Activated naive CD4-positive, alpha-beta T cell treated with anti-CD3 and anti-CD28 coated beads, Interleukin-2, amount 50 U/mL, for 16 hours (primary cell): ENCODE measurements around the gene CENPT.
"Not testable (repeated sequence)": the region's sequence is repeated elsewhere in the genome, so short reads cannot be mapped to it uniquely, and the experiment has no call there.

Experiments used
- DNase-seq: peaks from one replicate; pipeline ENCODE4 v3.0.0-alpha.2; 2020

The CENPT gene

DNA sequence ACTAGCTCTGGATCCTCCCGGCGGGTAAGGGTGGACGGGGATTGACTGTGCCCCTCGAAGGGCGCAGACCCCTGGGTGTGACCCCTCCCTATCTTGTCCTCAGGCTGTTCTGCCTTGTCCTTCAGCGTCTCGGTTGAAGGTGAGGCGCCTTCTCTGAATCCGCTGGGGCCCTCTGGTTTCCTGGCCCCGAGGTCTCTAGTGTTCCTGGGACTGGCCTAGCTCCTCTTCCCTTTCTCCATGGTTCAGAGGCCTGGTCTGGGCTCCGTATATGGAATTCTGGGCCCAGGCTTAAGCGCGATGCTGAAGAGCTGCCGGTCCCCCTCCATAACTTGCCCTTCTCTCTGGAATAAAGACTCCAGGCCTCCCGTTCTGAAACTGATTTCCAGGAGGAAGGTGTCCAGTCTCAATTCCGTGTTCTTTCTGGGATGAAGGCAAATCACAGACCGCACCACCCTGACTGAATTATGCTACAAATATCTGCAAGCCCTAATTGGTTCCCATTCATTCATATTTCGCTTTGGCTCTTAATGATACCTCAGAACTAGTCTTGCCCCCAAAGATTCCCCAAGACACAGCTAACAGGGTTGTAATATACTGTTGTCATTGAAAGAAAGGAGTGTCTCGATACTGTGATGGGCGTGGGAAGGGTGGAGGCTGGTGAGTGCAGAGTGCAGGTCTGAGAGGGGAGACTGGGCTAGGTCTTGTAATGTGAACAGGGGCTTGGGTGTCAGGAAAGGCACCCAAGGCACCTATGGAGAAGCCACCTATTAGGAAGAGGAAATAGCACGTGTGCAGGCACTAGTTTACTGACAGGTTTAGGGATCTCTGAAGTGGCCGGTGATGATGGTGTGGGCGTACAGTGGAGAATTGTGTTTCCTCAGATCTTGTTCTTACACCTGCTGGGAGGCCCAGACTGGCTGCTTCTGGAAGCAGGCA, 26.2 kb upstream of the CENPT start:
- DNase-seq: no peak

- peak; percentile 87 for DNase-seq
Observed at GRCh38 chr16:67872631-67873434, 25.3 kb upstream of the CENPT start, which contains the start of gene EDC4. Gene EDC4, plus strand, starts transcription at chr16:67873052. Its CDS starts 210 bp downstream, at chr16:67873262.

DNA sequence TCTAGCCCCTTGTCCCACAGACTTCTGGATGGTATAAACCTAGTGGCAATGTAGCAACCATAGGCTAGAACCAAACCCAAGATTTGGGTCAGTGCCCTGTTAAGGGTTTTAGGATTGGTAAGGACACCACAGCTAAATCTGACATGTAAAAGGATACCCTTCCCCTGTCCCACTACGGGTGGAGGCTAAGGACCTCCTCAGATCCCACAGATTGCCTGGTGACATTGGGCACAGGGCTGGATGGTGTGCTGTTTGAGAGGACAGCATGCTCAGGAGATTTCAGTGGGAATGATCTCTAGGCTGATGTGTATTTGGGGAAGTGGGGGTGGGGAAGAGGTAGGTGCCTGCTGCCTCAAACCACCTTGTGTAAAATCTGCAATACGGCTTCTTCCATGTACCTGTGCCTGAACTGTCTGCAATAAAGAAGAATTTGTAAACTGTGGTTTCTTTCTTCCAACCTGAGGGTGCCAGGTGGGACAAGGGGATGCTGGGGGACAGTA, 24.7 kb upstream of the CENPT start:
- DNase-seq: no peak

DNA sequence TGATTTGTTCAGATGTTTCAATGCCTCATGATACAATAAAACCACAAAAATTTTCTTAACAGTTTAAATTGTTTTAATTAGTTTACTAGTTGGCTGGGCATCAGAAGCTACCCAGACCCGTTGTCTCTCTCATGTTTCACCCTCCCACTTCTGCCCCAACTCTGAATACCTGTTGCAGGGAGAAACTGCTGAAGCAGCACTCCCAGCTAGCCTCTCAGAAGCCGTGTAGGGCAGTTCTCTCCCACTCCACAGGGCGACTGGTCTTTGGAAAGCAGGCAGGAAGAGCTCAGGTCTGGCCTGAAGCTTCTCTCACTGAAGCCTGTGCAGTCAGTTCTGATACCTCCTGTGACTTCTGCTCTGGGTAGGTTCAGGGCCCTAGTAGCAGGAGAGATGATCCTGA, 23.8 kb upstream of the CENPT start:
- DNase-seq: no peak

GRCh38 chr16:67869653-67870052, 22.2 kb upstream of the CENPT start:
- no peak for DNase-seq

DNA sequence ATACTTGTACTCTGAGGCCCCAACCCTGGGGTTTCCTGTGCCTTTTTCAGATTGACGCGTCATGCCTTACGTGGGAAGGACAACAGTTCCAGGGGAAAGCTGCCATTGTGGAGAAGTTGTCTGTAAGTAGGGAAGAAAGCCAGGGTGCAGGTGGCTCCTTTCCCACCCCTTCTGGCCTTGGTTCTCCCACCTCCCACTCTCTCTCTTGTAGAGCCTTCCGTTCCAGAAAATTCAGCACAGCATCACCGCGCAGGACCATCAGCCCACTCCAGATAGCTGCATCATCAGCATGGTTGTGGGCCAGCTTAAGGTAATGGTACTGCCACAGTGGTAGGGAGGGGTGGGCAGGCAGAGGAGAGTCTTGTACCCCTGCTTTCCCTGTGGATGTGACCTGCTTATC, 20.8 kb upstream of the CENPT start:
- DNase-seq: no peak

GRCh38 chr16:67865318-67865717, 17.8 kb upstream of the CENPT start:
- no peak for DNase-seq

DNA sequence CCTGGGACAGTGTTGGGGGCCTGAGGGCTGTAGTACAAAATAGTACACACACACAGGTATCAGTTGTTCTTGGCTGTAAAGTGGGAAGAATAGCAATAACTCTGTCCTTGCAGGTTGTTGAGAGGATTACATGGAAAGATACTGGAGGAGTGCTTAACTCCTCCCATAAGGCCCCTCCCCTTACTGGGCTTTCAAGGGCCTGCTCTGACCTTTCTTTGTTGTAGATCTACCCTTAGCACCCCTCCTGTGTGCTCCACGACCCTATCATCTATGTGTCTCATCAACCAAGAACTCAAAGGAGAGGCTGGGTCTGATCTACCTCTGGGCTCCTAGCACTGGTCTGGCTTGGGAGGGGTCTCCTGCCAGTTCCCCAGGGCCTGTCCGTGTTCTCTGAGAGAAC, 17.1 kb upstream of the CENPT start:
- DNase-seq: no peak

DNA sequence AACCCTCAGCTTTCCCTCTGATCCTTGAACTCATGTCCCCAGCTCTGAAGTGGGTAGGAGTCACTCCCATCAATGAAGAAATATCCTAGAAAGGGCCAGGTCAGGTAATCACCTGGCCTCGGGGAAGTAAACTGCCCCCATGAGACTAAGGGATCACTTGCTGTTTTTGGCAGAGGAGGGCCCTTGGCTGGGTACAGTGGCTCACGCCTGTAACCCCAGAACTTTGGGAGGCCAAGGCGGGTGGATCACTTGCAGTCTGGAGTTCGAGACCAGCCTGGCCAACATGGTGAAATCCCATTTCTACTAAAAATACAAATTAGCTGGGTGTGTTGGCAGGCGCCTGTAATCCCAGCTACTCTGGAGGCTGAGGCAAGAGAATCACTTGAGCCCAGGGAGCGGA, 16.6 kb upstream of the CENPT start:
- DNase-seq: not testable (repeated sequence)

DNA sequence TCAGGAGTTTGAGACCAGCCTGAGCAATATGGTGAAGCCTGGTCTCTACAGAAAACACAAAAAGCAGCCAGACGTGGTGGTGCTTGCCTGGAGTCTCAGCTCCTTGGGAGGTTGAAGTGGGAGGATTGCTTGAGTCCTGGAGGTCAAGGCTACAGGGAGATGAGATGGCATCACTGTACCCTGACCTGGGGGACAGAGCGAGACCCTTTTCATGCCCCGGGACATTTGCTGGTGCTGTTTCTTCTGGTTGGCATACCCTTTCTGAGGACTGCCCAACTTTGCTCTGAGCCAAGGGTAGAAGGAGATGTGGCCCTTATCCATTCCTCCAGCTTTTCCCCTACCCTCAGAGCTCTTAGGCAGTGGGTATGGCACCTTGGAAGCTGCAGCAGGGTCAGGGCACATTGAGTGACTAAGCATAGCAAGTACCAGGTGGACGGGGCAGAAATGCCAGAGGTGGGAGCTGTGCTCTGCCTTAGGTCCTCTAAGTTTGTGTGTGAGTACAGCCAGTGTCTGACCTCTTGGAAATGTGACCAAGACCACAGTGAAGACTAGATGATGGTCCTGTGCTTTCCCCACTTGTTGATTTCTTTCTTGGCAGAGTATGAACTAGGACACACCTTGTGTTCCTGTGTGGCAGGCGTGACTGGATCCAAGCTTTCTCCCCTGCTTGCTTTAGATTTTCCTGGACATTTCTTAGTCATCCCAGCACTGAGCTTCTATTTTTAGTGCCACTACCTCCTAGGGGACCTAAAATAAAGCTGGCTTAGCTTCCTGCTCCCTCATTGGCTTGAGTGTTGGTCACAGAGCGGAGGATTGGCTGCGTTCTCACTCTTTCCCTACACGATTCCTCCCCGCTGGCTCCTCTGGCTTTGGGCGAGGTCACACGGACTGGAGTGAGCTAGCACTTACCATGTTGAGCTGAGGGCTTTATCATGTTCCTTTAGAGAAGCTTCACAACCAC, 15.4 kb upstream of the CENPT start:
- no peak for DNase-seq

DNA sequence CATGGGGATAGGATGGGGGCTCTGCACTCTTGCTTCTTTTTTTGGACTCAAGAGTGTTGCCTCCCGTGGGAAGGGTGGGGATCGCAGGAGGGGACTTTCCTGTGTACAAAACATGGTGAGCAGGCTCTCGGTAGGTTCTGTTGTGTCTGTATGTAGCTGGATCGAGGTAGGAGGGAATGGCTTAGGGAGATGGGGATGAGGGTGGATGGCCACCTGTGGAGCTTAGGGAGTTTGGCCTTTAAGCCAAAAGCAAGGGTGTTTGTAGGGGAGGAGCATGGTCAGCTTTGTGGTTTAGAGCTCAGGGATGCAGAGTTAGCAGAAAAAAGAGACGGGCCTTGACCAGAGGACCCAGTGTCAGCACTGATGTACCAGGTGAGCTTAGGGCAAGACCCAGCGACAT, 14.4 kb upstream of the CENPT start:
- no peak for DNase-seq

DNA sequence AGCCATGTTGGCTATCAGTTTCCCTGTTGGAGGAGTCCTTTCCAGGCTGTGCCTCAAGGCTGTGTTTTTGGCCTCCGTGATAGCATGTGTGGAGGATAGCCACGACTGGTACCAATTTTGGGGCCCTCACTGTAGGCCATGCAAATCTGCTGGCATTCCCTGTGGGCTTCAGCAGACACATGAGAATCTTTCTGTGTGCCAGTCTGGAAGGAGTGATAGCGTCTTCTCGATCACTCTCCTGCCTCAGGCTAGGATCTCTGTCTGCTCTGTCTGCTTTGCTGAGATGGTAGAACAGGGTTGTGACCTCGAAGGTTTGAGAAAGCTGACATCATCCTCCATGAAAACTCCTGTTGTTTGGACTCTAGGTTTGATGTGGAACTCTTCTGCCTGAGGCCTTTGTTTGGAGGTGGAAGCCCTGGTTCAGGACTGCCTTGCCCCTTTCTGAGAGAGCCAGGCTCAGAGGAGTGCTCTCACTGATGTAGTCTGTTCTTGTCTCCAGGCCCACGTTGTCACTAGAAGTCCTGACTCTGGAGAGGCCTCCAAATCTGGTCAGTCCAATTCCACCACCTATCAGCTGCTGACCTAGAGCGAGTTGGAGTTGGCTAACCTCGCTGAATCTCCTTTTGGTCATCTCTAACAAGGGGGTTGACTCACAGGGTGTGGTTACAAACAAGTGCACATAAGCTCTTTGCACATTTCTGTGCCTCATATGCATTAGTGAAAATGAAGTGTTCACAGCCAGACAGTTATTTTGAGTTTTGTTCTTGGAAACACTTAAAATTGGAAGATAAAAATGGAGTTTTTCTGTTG, 13.3 kb upstream of the CENPT start:
- no peak for DNase-seq

DNA sequence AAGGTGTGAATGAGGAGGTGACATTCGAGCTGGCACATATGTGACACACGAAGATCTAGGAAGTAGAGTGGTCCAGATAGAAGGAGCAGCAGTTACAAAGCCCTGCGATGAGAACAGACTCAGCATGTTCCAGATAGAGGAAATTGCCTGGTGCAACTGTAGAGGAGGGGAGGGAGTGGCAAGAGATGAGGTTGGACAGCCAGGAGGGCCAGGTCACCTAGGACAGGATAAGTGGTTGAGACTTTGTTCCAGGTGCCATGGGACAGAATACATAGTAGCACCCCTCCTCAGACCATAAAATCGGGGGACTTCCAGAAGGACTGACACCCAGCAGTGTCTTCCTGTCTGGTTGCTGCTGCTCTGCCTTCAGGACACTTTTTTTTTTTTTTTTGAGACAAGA, 11.0 kb upstream of the CENPT start:
- no peak for DNase-seq

DNA sequence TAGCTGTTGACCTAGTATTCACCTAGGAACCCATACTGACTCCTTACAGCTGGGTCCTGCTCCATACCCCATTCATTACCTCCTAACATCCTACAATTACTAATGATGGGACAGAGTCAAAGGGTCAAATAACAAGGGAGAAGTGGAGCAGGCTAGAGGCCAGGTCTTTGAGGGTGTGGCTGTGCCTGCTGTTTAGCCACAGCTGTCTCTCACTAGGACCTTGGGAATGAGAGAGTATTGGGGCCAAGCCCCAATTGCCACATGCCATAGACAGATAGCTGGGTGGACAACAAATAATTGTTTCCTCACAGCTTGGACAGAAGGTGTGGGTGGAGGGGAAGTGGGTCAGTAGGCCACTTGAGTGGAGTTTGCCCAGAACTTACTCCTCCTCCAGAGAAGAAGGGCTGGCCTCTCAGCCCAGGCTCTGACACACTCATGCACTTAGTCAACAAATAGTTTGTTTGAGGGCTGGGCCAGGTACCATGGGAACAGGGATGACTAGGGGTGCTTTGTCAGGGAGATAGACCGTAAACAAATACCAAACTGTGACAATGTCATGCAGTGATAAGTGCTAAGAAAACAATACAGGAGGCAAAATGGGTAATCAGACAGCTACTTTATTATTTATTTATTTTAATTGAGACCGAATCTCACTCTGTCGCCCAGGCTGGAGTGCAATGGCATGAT, 10.2 kb upstream of the CENPT start:
- DNase-seq: no peak

- no peak for DNase-seq
Observed at GRCh38 chr16:67856927-67857546, 9.5 kb upstream of the CENPT start.

DNA sequence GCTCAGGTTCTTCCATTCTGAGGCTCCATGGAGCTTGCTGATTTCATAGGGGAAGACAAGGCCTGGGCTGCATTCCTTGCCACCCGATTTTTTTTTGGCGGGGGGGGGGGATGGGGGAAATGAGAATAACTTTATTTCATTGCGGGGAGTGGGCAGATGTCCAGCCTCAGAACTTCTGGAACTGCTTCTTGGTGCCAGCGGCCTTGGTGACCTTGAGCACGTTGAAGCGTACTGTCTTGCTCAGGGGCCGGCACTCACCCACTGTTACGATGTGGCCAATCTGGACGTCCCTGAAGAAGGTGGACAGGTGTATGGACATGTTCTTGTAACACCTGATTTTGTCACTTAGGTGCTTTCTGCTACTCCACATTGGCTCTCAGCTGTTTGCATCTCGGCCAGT, 8.3 kb upstream of the CENPT start:
- no peak for DNase-seq

DNA sequence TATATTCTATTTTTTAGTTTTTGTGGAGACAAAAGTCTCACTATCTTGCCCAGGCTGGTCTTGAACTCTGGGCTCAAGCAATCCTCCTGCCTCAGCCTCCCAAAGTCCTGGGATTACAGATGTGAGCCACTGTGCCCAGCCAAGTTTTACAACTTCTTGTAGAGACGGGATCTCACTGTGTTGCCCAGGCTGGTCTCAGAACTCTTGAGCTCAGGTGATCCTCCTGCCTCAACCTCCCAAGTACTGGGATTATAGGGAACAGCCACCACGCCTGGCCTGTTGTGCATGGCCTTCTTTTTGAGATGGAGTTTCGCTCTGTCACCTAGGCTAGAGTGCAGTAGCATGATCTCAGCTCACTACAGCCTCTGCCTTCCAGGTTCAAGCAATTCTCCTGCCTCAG, 6.2 kb upstream of the CENPT start:
- DNase-seq: no peak

DNA sequence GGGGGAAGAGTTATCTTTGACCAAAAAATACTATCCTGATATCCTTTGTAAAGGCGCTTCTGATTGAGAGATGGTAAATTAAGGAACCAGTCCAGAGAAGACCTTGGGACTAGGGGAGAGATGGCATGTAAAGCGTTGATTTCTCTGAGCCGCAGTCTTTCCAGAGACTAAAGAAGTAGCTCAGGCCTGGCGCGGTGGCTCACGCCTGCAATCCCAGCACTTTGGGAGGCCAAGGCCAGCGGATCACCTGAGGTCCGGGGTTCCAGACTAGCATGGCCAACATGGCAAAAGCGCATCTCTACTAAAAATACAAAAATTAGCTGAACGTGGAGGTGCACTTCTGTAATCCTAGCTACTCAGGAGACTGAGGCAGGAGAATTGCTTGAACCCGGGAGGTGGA, 625 bp upstream of the CENPT start:
- DNase-seq: no peak

DNA sequence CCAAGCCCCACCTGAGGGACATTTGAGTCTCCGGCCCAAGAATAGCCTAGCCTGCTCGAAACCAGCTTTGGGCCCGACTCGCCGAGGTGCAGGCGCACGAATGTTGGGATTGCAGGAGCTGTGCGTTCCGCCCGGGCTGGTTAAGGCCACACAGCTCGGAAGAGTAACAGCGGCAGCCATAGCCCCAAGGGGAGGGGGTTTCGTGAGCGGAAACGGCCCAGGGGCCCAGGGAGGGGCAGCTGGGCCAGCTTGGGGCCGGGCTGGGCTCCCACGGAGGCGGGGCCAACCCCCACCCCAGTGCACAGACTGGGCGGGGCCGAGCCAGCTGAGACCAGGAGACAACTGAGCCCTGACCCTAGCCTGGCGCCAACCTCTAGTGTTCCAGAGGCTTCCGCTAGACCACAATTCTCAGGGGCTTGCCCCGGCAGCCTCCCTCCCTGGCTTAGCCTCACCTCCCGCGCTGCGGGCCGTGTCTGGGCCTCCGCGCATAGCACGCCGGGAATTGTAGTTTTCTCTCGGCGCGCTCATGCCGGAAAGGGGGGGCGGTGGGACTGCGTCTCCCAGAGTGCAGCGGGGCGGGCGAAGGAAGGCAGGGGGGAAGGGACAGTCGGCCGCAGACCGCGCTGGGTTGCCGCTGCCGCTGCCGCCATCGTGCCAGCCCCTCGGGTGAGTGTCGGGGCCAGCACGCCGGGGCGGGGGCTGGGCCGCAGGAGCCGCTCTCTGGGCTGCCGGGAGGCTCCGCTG, 1.0 kb downstream of the CENPT start, which contains the start of gene NUTF2:
NUTF2 (plus strand) TSS at position 614 of the 744 bp plus-strand sequence. CDS start 18,198 bp downstream, outside the sequence.
- DNase-seq: peak; percentile 96

GRCh38 chr16:67846063-67846319, 1.5 kb downstream of the CENPT start:
- DNase-seq: no peak
